HS-5 (cell line): ENCODE data around the gene AK8.
"Not testable (repeated sequence)": the region's sequence is repeated elsewhere in the genome, so short reads cannot be mapped to it uniquely, and the experiment has no call there.

Experiments
- DNase-seq: peaks from one replicate; pipeline ENCODE4 v3.0.0-alpha.2; 2012; ENCODE audit warnings: low read depth

Gene AK8

DNA sequence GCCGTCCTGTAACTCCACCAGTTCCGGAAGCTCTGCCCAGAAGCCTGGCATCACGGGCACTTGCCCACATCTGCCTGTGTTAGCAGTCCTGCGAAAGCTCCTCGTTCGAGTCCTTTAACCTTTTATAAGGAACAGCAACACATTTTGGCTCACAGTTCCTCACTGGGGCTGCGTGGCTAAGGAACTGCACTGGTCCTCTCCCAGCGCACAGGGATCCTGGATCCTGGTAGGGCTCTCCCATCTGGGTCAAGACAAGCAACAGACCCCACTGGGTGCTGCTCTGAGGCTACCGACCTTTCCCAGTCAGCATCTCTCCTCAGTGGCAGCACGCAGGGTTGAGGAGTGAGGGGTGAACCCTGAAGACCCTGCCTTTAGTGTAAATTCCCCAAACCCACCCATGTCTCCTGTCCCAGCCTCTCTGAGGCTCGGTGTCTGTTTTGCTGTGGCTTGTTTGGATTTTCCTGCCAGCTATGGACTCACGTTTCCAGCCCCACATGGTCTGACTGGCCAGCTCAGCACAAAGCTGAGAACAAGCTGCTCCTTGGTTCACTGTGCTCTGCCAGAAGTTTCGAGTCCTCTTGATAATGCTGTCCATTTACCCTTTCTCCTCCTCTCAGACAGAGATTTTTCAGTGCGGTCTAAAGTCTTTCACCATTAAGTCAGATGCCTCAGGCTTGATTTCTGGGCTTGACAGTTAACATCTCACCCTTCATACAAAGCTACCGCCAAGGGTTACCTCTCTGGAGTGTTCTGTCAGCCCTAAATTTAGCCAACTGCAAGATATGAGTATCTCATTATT lies 80.0 kb downstream of the AK8 start:
- no peak for DNase-seq

DNA sequence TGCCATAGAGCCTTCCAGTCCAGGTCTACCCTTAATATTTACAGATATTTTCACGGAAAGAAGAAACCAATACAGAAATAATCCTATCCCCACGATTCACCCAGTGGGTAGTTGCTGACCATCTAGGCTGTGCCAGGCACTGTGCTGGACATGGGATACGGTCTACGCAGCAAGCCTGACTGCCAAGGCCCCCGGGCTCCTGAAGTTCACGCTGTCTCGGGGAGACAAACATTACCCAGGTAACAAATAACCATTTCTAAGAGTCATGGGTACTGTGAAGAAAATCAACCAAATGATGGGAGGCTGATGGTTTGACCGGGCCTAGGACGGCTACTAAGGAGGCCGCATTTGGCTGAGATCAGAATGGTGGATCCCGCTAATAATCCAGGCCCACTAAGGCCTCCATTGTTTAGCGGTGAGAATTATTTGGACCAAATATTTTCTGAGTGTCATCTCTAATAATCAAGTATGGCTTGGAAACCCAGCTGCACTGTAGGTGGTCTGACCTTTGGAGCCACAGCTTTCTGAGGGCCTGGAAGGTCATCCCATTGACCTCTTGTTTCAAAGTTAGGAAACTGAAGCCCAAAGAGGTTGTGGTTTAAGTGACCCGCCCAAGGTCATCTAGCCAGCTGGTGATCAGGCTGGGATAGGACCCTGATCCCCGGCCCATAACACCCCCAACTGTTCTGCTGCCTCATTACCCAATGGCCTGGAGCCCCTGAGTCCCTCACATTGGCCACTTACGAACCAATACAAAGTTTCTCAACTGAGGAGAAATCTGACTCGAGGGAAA lies 82.4 kb downstream of the AK8 start:
- no peak for DNase-seq

DNA sequence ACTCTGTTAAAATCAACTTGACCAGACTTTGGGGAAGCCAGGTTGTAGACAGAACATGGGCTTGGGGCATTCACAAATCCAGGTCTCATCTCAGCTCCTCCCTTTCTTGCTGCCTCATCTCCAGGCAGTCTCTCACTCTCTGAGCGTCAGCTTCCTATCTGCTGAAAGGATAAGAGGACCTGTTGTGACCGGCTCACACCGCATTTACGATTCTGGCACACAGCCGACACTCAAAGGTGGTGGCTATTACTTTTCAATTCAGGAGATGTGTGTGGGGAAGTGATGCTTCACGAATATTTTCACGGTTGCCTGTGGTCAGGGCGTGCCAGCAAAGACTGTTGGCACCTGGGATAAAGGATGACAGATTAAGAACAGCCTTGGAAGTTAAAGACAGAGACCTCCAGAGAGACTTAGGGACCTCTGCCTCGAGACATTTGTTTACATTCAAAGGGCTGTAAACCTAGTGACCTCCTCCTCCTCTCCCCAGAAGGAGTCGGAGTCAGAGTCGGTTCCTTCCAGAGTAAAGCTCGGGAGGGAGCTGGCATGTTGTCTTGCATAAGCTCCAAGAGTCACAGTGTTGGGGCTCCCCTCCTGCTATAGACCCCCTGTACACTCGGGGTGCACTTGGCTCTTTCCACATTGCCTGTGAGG lies 83.2 kb downstream of the AK8 start:
- no peak for DNase-seq

DNA sequence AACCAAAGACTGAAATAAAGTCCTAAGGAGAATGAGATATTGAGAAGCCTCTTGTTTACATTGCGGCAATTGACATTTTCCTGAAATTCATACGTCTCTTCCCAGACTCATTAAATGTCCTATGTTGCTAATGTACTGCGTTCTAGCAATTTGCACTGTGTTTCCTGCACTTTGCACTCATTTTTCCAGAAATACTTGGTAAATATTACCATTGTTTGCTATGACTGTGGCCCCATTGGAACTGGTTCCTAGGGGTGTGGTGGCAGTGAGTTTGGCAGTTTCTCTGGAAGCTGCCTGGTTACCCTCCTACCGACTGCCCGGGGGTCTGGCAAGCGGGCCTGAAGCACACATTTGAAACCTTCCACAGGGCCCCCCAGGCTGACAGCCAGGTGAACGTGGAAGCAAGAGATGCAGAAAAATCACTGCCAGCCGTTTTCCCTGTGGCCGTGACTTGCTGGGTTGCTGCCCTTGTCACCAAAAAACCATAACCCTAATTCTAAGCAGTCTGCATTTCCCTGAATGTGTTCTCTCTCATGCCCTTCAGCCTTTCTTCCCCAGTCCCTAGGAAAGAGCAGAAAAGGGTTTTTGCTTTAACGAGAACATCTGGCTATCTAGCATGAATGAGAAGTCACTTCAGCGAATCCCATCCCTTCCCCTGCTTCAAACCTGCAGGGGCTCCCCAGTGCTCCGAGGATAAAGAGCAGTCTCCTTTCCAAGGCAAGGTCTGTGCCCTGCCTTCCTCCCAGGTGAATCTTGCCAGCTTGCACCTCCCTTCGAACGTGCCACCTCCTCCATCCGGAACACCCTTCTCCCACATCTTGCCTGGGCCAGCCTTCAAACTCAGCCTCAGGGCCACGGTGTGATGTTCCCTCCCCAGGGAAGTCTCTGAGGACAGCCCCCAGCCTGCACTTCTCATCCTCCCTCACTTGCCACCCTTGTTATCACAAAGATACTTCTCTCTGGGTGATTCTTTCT lies 84.2 kb downstream of the AK8 start:
- no peak for DNase-seq

DNA sequence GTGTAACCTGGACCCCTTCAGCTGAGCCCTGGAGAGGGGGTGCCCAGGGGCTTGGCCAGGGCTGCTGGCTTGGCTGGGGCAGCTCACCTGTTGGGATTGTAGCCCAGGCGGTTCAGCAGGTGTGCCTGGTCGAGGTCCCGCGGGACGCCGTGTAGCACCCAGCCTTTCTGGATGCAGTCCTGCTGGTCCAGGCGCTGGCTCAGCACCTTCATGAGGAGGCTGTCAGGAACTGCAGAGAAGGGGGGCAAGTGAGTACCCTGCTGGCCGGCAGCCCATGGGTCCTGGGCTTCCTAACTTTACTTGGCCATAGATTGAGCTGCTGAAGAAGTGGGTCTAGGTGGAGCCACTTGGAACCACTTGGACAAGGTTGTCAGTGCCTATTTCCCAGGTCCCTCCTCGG lies 85.5 kb downstream of the AK8 start:
- no peak for DNase-seq

DNA sequence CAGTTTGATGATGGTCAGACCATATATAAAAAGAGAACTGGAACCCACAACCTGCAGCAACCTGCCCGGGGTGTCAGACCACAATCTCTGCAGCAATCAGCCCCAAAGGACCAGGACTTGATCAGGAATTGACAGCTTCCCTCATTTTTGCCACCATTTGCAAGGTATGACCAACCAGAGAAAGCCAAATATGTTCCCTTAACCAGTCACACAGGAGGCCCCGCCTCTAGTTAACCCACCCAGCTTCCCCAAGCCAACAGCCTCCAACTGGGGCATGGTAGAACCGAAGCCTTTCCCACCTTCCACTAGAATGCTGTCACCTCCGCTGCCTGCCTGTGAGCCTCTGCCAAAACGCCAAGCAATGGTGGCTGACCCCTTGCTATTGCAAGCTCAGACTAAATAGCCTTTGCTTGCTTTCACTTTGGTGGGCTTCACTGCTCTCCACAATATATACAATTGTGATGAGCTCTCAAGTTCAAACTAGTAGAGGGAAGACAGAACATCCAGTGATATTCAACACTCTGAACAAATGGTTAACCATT lies 86.3 kb downstream of the AK8 start:
- no peak for DNase-seq

DNA sequence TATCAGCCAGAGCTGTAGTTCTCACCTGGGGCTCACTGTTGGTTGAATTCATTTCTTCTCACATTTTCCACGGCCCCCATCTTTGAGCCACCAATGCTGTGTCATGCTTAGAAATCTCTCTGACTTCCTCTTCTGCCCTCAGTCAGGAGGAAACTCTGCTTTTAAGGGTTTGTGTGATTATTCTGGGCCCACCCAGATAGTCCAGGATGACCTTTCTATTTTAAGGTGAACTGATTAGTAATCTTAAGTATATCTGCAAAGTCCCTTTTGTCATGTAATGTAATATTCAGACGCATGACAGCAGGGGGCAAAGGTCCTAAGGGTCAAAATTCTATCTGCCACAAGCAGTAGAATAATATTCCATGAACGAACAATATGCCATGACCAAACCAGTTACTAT lies 88.4 kb downstream of the AK8 start:
- no peak for DNase-seq

DNA sequence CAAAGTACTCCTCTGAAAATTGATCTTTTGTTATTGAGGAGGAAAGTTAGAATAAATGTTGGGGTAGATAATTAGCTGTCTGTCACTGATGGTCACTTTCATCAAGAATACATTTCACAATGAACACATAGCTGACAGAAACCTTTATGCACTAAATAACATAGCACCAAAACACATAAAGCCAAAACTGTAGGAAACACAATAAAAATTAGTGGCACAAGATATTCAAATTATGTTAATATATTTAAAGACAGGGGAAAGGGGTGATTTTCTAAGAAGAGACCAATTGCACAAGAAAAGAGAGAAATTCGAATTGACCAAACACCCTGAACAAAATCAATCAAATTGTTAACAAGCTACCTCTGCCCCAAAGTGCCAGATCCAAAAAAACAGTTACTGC lies 89.7 kb downstream of the AK8 start:
- DNase-seq: no peak

DNA sequence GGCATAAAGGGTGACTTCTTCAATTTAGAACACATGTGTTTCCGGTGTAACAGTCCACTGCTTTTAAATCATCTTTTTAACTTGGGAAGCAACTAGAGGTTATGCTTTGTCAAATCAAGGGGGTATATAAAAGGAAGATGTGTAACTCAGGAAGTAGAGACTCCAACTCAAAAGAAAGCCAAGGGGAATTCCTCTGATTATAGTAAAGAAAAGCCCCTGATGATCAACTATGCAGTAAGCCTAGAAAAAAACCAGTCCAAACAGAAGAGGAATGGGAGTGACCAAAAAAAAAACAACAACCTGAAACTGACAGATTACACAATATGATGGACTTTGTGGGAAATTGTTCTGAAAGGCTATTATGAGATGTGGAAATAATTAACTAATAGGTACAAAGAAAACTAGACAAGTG lies 90.3 kb downstream of the AK8 start:
- no peak for DNase-seq

DNA sequence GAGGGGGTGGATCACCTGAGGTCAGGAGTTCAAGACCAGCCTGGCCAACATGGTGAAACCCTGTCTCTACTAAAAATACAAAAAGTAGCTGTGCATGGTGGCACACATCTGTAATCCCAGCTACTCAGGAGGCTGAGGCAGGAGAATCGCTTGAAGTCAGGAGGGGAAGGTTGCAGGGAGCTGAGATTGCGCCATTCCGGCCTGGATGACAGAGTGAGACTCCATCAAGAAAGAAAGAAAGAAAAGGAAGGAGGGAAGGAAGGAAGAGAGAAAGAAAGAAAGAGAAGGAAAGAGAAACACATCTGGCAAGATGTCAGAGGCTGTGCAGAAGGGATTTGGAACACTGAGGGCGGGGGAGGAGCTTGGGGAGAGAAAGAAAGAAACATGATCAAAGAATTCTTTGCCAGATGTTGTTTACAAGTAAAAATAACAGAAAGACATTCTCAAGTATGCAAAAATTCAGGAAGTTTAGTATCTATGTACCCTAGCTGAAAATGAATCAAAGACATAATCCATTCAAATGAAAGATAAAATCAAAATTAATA lies 93.7 kb downstream of the AK8 start:
- no peak for DNase-seq

DNA sequence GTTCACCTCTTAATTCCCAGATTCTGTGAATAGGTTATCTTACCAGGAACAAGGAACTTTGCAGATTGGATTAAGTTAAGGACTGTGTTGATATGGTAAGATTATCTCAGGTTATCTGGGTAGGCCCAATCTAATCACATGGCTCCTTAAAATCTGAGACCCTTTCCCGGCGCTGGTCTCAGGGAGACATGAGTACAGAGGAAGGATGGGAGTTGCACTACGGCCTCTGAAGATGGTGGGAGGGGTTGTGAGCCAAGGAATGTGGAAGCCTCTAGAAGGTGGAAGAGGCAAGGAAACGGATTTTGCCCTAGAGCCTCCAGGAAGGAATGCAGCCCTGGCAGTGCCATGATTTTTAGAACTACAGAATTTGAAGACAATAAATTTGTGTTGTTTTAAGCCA lies 95.1 kb downstream of the AK8 start:
- no peak for DNase-seq

DNA sequence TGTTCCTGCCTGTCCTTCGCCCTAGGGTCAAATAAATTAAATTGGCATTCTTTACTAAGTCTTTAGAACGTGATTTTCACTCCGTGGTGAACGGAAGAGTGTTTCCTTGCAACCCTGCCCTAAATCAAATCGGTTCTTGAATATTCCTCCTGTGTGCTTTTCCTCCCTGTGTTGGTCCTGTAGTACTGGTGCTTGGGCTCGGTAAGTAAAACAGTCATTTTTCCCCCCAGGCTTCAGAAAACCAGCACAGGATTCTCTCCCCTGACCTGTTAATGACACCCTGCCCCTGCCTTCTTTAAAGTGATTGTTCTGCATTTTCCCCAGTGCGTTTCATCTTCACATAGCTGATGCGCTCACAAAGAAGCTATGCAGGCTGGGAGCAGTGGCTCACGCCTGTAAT lies 96.0 kb downstream of the AK8 start:
- DNase-seq: no peak

DNA sequence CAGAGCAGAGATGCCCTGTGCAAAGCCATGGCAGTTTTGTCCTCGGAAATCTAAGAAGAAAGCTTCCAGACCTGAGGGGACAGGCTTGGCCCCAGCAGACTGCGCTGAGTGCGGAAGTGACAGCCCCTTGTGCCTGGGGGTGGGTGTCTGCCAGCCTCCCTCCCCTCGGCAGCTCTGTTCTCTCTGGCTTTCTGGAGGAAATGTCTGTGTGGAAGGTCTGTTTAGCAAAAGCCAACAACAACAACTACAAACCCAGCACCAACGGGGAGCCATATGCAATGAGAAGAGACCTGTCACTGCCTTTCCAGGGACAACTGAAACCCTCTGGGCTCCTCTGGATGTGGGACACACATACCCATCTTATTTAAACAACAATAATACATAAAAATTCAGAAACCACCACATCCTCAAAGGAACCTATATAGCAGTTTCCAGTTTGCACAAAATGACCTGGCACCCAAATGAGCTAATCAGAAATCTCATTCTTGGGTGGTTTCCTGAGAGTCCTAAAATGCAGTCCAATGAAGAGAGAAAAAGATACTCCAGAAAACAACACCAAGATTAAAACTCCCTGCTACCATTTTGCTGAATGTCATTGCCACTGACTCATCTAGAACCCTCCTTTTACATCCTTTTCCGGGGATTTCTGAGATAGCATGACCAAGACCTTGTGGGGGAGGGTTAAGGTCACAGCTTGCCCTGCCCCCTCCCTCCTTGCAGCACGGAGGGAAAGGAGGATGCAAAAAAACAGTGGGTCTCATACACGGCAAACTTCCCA lies 97.7 kb downstream of the AK8 start:
- no peak for DNase-seq

DNA sequence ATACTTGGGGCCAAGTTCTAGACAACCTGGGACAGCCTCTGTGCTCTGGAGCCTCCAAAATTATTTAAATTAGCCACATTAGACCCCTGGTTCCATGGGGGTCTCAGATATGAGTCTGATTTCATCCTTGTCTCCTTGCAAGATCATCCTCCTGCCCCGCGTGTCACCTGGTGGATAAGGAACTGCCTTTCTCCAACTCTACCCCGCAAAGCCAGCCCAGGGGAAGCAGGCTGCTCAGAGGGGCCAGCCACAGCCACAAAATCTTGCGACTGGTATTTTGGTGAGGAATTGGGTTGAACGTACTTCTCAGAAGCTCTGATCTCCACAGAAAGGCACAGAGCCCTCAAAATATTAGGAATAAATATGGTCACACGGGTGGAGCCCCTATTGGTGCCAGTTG lies 101.2 kb downstream of the AK8 start:
- DNase-seq: no peak

DNA sequence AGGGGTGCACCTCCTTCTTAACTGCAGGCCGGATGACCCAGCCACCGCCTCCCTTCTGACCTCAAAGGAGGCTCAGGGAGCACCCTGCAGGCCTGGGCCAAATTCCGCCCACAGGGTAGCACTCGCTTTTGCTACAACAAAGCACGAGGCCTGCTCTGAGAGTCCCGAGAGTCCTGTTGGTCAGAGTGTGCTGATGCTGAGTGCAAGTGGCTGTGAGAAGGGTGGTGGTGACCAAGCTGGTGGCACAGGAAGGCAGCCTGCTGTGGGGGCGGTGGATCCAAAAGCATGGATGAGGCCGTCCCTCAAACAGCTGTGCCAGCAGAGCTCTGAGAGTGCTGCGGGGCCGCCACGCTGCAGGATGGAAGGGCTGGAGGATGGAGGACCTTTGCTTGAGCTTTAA lies 101.8 kb downstream of the AK8 start:
- DNase-seq: no peak

DNA sequence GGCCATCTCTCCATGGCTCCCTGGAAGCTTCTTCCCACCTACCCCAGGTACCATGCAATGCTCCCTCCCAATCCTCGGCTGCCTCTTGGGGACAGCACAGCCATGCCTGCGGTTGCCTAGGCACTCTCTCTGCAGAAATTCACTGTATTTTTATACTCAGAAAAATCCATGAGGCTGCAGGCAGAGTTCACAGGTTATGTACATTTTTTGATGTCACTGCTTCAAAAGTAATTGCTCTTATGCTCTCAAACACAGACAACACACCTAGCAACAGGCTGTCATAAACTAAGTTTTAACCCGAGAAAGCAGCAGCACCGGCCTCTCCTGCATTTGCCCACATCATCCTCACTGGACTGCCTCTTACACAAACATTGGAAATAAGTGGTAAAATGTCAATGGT lies 102.4 kb downstream of the AK8 start:
- no peak for DNase-seq

DNA sequence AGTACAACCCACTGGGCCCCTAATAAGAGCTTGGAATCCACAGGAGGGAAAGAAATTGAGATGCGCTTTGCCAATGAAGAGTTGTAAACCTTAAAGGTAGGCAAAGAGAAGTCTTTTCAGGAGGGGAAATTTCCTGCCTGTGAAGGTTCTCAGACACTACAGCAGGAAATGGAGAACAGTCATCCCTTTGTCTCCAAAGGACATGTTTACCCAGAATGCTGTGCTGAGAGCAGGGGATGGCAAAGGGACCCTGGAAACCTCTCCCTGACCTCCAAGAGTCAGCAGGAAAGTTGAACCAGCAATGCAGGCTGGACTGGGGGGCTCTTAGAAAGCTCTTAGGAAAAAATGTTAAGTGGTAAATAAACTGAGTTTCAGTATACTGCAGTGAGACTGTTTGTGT lies 103.2 kb downstream of the AK8 start:
- no peak for DNase-seq

DNA sequence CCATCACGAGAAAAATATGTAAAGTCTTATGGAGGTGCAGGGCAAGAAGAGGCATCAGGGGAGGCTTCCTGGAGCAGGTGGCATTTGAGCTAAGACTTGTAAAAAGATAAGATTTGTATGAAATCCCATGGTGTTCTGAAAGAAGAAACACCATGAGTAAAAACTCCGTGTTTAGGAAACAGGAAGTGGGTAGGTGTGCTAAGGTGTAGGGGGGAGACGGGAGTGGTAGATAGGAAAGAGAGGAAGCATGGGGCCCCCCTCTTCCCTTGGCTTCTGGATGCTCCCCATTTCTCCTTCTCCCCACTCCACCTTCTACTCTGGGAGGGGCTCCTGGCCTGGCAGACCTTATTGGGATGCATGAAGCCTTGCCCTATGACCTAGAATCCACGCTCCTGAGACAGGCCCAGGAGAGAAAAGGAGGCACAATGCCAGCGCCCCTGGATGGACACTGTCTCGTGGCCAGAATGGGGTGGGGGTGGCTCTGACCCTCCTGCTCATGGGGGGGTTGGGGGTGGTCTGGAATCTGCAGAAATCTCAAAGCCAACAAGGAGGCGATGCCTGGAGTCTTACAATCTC lies 104.2 kb downstream of the AK8 start:
- DNase-seq: no peak

DNA sequence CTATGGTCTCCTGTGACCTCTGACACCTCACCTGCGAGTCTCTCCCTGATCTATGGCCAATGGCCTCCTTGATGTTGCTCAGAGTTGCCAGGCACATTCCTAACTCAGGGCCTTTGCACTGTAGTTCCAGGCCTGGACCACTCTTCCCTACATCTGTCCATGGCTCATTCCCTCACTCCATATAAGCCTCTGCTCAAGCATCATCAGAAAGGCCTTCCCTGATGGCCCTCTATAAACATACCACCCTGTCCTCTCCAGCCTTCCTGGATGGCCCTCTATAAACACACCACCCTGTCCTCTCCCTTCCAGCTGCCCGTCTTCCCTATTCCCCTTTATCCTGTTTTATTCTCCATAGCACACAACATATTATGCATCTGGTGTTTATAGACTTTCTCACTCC lies 105.0 kb downstream of the AK8 start:
- no peak for DNase-seq

DNA sequence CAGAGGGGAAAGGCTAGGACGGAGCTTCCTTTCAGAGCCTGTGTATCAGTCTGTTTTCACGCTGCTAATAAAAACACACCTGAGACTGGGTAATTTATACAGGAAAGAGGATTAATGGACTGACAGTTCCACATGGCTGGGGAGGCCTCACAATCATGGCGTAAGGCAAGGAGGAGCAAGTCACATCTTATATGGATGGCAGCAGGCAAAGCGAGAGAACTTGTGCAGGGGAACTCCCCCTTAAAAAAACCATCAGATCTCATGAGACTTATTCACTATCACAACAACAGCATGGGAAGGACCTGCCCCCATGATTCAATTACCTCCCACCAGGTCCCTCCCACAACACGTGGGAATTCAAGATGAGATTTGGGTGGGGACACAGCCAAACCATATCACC lies 106.3 kb downstream of the AK8 start:
- not testable (repeated sequence) for DNase-seq
